ENCODE data around the gene EMILIN3.
A peak's percentile ranks its signal among the peaks of the same experiment; 100 is the strongest.

EMILIN3 gene

GRCh38 chr20:41340327-41341055 lies 26.1 kb downstream of the EMILIN3 start, which contains the start of gene LPIN3:
Gene LPIN3, plus strand, starts transcription at chr20:41340821. Its CDS starts 4,983 bp downstream, at chr20:41345804.
- TF ChIP-seq POLR2A (IDR thresholded peaks at IDR 0.05; ENCODE audit: low read depth, low read length): no peak
- no peak for FAIRE-seq
- DNase-seq (ENCODE audit: insufficient read length, low spot score): peak; percentile 81

- FAIRE-seq: no peak
- TF ChIP-seq POLR2A (IDR thresholded peaks at IDR 0.05; ENCODE audit: low read depth, low read length): no peak
- DNase-seq (ENCODE audit: insufficient read length, low spot score): peak; percentile 65
These were observed 26.7 kb downstream of the EMILIN3 start for GRCh38 chr20:41339957-41340326.

GRCh38 chr20:41336711-41337492 lies 29.7 kb downstream of the EMILIN3 start:
- FAIRE-seq: no peak
- DNase-seq (ENCODE audit: insufficient read length, low spot score): no peak
- TF ChIP-seq POLR2A (IDR thresholded peaks at IDR 0.05; ENCODE audit: low read depth, low read length): no peak

- FAIRE-seq: no peak
- no peak for TF ChIP-seq POLR2A (IDR thresholded peaks at IDR 0.05; ENCODE audit: low read depth, low read length)
- no peak for DNase-seq (ENCODE audit: insufficient read length, low spot score)
These were observed 31.0 kb downstream of the EMILIN3 start for GRCh38 chr20:41335591-41335990.

- no peak for FAIRE-seq
- TF ChIP-seq POLR2A (IDR thresholded peaks at IDR 0.05; ENCODE audit: low read depth, low read length): no peak
- no peak for DNase-seq (ENCODE audit: insufficient read length, low spot score)
These were observed 31.9 kb downstream of the EMILIN3 start for GRCh38 chr20:41334443-41335421.

GRCh38 chr20:41334036-41334435 lies 32.6 kb downstream of the EMILIN3 start:
- DNase-seq (ENCODE audit: insufficient read length, low spot score): no peak
- no peak for TF ChIP-seq POLR2A (IDR thresholded peaks at IDR 0.05; ENCODE audit: low read depth, low read length)
- no peak for FAIRE-seq

- FAIRE-seq (no peak), DNase-seq (ENCODE audit: insufficient read length, low spot score) (no peak)
- no peak for TF ChIP-seq POLR2A (IDR thresholded peaks at IDR 0.05; ENCODE audit: low read depth, low read length)
These were observed 34.9 kb downstream of the EMILIN3 start for GRCh38 chr20:41331731-41332130.

GRCh38 chr20:41330941-41331340 lies 35.7 kb downstream of the EMILIN3 start:
- no peak for TF ChIP-seq POLR2A (IDR thresholded peaks at IDR 0.05; ENCODE audit: low read depth, low read length)
- FAIRE-seq (no peak), DNase-seq (ENCODE audit: insufficient read length, low spot score) (no peak)

GRCh38 chr20:41330343-41330720 lies 36.3 kb downstream of the EMILIN3 start:
- DNase-seq (ENCODE audit: insufficient read length, low spot score) (no peak), FAIRE-seq (no peak)
- no peak for TF ChIP-seq POLR2A (IDR thresholded peaks at IDR 0.05; ENCODE audit: low read depth, low read length)

- TF ChIP-seq POLR2A (IDR thresholded peaks at IDR 0.05; ENCODE audit: low read depth, low read length): peak; percentile 66
- DNase-seq (ENCODE audit: insufficient read length, low spot score) (peak; percentile 89), FAIRE-seq (peak; percentile 85)
These were observed 36.9 kb downstream of the EMILIN3 start for GRCh38 chr20:41329435-41330342.

- no peak for DNase-seq (ENCODE audit: insufficient read length, low spot score)
- TF ChIP-seq POLR2A (IDR thresholded peaks at IDR 0.05; ENCODE audit: low read depth, low read length): no peak
- no peak for FAIRE-seq
These were observed 39.4 kb downstream of the EMILIN3 start for GRCh38 chr20:41327178-41327577.

GRCh38 chr20:41320976-41321375 lies 45.6 kb downstream of the EMILIN3 start:
- no peak for FAIRE-seq
- no peak for DNase-seq (ENCODE audit: insufficient read length, low spot score)
- TF ChIP-seq POLR2A (IDR thresholded peaks at IDR 0.05; ENCODE audit: low read depth, low read length): no peak

- DNase-seq (ENCODE audit: insufficient read length, low spot score): no peak
- FAIRE-seq: no peak
- no peak for TF ChIP-seq POLR2A (IDR thresholded peaks at IDR 0.05; ENCODE audit: low read depth, low read length)
These were observed 46.2 kb downstream of the EMILIN3 start for GRCh38 chr20:41320441-41320840.
